Left lobe of liver (tissue), 2 donors: ENCODE measurements around the gene APBA2. TPM values are rescaled to one million over a fixed set of nuclear protein-coding genes. Genes with fewer than 3 reads are reported as not detected.

Source experiments
- ATAC-seq: fragments of 200-7000 bp; cut with Tn5 transposase; one replicate; pipeline ENCODE4 v1.9.1; 2020; ENCODE audit warnings: mild to moderate bottlenecking, moderate library complexity
- DNase-seq: peaks from one replicate; pipeline ENCODE4 v3.0.0-alpha.2; 2020; ENCODE audit warnings: low spot score
- total RNA-seq: library from RNA; stranded (reverse); gene quantifications from one replicate; pipeline ENCODE4 v1.2.1, GENCODE V29; 2021
- donor health status: DM: no; HTN: no; CAD: no; lungs with moderate emphysema.
- donor health status: DM: no; HTN: yes; CAD: no.

APBA2 gene
- total RNA-seq, 1 donor from 2014 or later = 0.28 TPM

GRCh38 chr15:28894631-28895030, 8.9 kb downstream of the APBA2 start:
- ATAC-seq = no peak
- DNase-seq = no peak

GRCh38 chr15:28895146-28895545, 9.4 kb downstream of the APBA2 start:
- ATAC-seq (no peak), DNase-seq (no peak)

GRCh38 chr15:28895566-28895965, 9.8 kb downstream of the APBA2 start:
- no peak for ATAC-seq
- DNase-seq = no peak

- ATAC-seq (no peak), DNase-seq (no peak)
Measured at GRCh38 chr15:28896951-28897350, 11.2 kb downstream of the APBA2 start.

- ATAC-seq (no peak), DNase-seq (no peak)
Measured at GRCh38 chr15:28897861-28898585, 12.2 kb downstream of the APBA2 start.

- DNase-seq = no peak
- ATAC-seq = no peak
Measured at GRCh38 chr15:28899061-28899738, 13.4 kb downstream of the APBA2 start.

GRCh38 chr15:28900041-28900891, 14.5 kb downstream of the APBA2 start:
- DNase-seq = no peak
- ATAC-seq = no peak

GRCh38 chr15:28900892-28901586, 15.3 kb downstream of the APBA2 start:
- ATAC-seq (no peak), DNase-seq (no peak)

- DNase-seq (no peak), ATAC-seq (no peak)
Measured at GRCh38 chr15:28901587-28901980, 15.8 kb downstream of the APBA2 start.

GRCh38 chr15:28901987-28902745, 16.4 kb downstream of the APBA2 start:
- ATAC-seq (no peak), DNase-seq (no peak)

- ATAC-seq (no peak), DNase-seq (no peak)
Measured at GRCh38 chr15:28902856-28903255, 17.1 kb downstream of the APBA2 start.

GRCh38 chr15:28903555-28903954, 17.8 kb downstream of the APBA2 start:
- DNase-seq (no peak), ATAC-seq (no peak)

- ATAC-seq (no peak), DNase-seq (no peak)
Measured at GRCh38 chr15:28904003-28904402, 18.2 kb downstream of the APBA2 start.

- ATAC-seq (peak; percentile 19), DNase-seq (no peak)
Measured at GRCh38 chr15:28904541-28905315, 19.0 kb downstream of the APBA2 start.

GRCh38 chr15:28907338-28907960, 21.7 kb downstream of the APBA2 start:
- ATAC-seq = no peak
- no peak for DNase-seq

GRCh38 chr15:28909958-28910500, 24.3 kb downstream of the APBA2 start:
- DNase-seq (no peak), ATAC-seq (no peak)

GRCh38 chr15:28911310-28911931, 25.6 kb downstream of the APBA2 start:
- DNase-seq (no peak), ATAC-seq (no peak)

- ATAC-seq (no peak), DNase-seq (no peak)
Measured at GRCh38 chr15:28912422-28912821, 26.6 kb downstream of the APBA2 start.
